ENCODE measurements around the gene SPIRE2. TPM values are rescaled to one million over a fixed set of nuclear protein-coding genes. Genes with fewer than 3 reads are reported as not detected.

SPIRE2 gene
- total and polyA plus RNA-seq, 2 of the 4 experiments (the other 2 are of a cell fraction), result 0.72 to 1.9 TPM

GRCh38 chr16:89826531-89827382 lies 1.5 kb upstream of the SPIRE2 start:
- no peak overlapping the region for H3K56ac ChIP-seq (ENCODE audit: extremely low read depth, insufficient read depth, low read length)
- no peak overlapping the region for H2AK9ac ChIP-seq (replicated peaks; ENCODE audit: low read depth, low read length, poor library complexity)
- H2BK5ac ChIP-seq (ENCODE audit: low read depth, low read length, poor library complexity, severe bottlenecking), result no peak overlapping the region
- ATAC-seq (ENCODE audit: low read depth), result no peak
- no peak overlapping the region for H3K4ac ChIP-seq (ENCODE audit: low read depth, low read length)
- no peaks in the 10 kb centered on the region for H3K9me1 ChIP-seq (ENCODE audit: insufficient read depth, low read length)
- no peak overlapping the region for H3K27ac ChIP-seq (ENCODE audit: insufficient read depth, low read length)
- H2AFZ ChIP-seq (replicated peaks; ENCODE audit: low read length, poor library complexity), result no peak overlapping the region
- H3K14ac ChIP-seq (replicated peaks; ENCODE audit: low read depth, low read length), result no peak overlapping the region
- H3K9ac ChIP-seq (ENCODE audit: low read depth, low read length), result no peak overlapping the region
- H3K4me2 ChIP-seq (ENCODE audit: low read depth, low read length), result no peak overlapping the region
- dilution Hi-C loops (cut with HindIII; ENCODE audit: low sequenced_read_pairs, unreplicated experiment) (no loop called here), in situ Hi-C loops (cut with MboI; ENCODE audit: low sequenced_read_pairs) (no loop called here), intact Hi-C loops (cut with micrococcal nuclease) (no loop called here)
- ChIA-PET POLR2A (ENCODE audit: unreplicated experiment) (no interaction called here), CTCF (no interaction called here)
- no peak overlapping the region for H3K4me3 ChIP-seq (ENCODE audit: insufficient read depth, low read depth, low read length)
- no peak overlapping the region for H4K91ac ChIP-seq (ENCODE audit: insufficient read depth, low read depth, low read length)
- no peak overlapping the region for H2BK15ac ChIP-seq (ENCODE audit: low read depth, low read length)
- H3K79me1 ChIP-seq (ENCODE audit: low read depth in 1 of 2, low read length in 2 of 2), result peaks cover 0 to 4% of the 10 kb centered on the region in 2 experiments; a peak in 1 of 4 replicates
- no peaks in the 10 kb centered on the region for H3K36me3 ChIP-seq (ENCODE audit: control insufficient read depth, insufficient read depth, low read length)
- TF ChIP-seq CTCF (conservative IDR thresholded peaks at IDR 0.05; ENCODE audit: low read depth, low read length), result no peak
- no peak for TF ChIP-seq USF2 (IDR thresholded peaks at IDR 0.05; ENCODE audit: low read depth, low read length)
- no peak for TF ChIP-seq RCOR1 (IDR thresholded peaks at IDR 0.05; ENCODE audit: insufficient replicate concordance, low read length)
- TF ChIP-seq CEBPB (IDR thresholded peaks at IDR 0.05; ENCODE audit: low read depth, low read length), result no peak
- no peak for TF ChIP-seq CHD1 (IDR thresholded peaks at IDR 0.05; ENCODE audit: low read depth, low read length)
- TF ChIP-seq MAZ (IDR thresholded peaks at IDR 0.05; ENCODE audit: borderline replicate concordance, low read depth, low read length), result no peak
- no peak for TF ChIP-seq RAD21 (IDR thresholded peaks at IDR 0.05; ENCODE audit: low read length)
- TF ChIP-seq POLR2A (IDR thresholded peaks at IDR 0.05; ENCODE audit: low read depth, low read length), result no peak
- TF ChIP-seq SMC3 (IDR thresholded peaks at IDR 0.05; ENCODE audit: low read depth, low read length), result no peak
- no peak for TF ChIP-seq ELK1 (IDR thresholded peaks at IDR 0.05; ENCODE audit: borderline replicate concordance, low read depth, low read length)
- TF ChIP-seq MAFK (IDR thresholded peaks at IDR 0.05; ENCODE audit: low read depth, low read length), result no peak
- no peak for TF ChIP-seq BHLHE40 (IDR thresholded peaks at IDR 0.05; ENCODE audit: low read depth, low read length)
- DNase-seq, result no peak
- H4K5ac ChIP-seq (ENCODE audit: low read depth, low read length), result no peak overlapping the region
- H2BK20ac ChIP-seq (ENCODE audit: low read depth, low read length), result no peak overlapping the region
- BruUV-seq (replicated peaks), result no TSS peak
- H3K9me3 ChIP-seq (ENCODE audit: control insufficient read depth, insufficient read depth, low read length), result no peaks in the 10 kb centered on the region
- WGBS, 2 experiments (ENCODE audit: extremely low coverage in 2 of 2, insufficient read length in 1 of 2), result no CpG with 5 or more reads among the region's 26 CpGs
- peak overlapping the region; percentile 3; the same call in 1 of the 2 replicates for H2AK5ac ChIP-seq (ENCODE audit: low read depth, low read length)
- no peak overlapping the region for H4K8ac ChIP-seq (ENCODE audit: low read depth in 2 of 2, low read length in 2 of 2)
- no peak overlapping the region for H2BK120ac ChIP-seq (ENCODE audit: low read depth, low read length)
- H3K18ac ChIP-seq (ENCODE audit: low read depth, low read length), result no peak overlapping the region
- no peak overlapping the region for H3K23ac ChIP-seq (ENCODE audit: low read depth, low read length)
- H4K20me1 ChIP-seq (ENCODE audit: insufficient read depth, low read length), result no peaks in the 10 kb centered on the region
- peaks cover 6% of the 10 kb centered on the region; the same call in 1 of the 2 replicates for H3K4me1 ChIP-seq (ENCODE audit: control insufficient read depth, insufficient read depth, low read length)
- no peaks in the 10 kb centered on the region for H3K27me3 ChIP-seq (ENCODE audit: control insufficient read depth, insufficient read depth, low read length)

All from IMR-90 (cell line).